Measurements from ENCODE around the gene CH25H.

- peak in 4 of 7 experiments; percentile 47 to 89 (median 67) for TF ChIP-seq CTCF (IDR thresholded peaks at IDR 0.05)
- TF ChIP-seq POLR2AphosphoS5 (IDR thresholded peaks at IDR 0.05), result no peak
- TF ChIP-seq POLR2A (IDR thresholded peaks at IDR 0.05), result no peak
Measured at GRCh38 chr10:89217057-89217990, 10.2 kb upstream of the CH25H start.
